ENCODE measurements around the gene PIP4K2A.

PIP4K2A gene

GRCh38 chr10:22679608-22680007 lies 34.8 kb downstream of the PIP4K2A start:
- Histone ChIP-seq H2AK5ac (ENCODE audit: low read depth, low read length) (no peak overlapping the region), H3K36me3 (replicated peaks in 1 of 2; ENCODE audit: control insufficient read depth in 2 of 2, insufficient read depth in 2 of 2, low read length in 2 of 2) (no peaks in the 10 kb centered on the region), H2AFZ (ENCODE audit: low read length) (no peak overlapping the region), H4K8ac (ENCODE audit: low read depth, low read length) (no peak overlapping the region), H2BK120ac (ENCODE audit: low read depth, low read length) (no peak overlapping the region), H2BK5ac (ENCODE audit: low read length) (no peak overlapping the region), H3K4me3 (ENCODE audit: low read length in 2 of 2) (no peak overlapping the region), H3K27ac (replicated peaks; ENCODE audit: low read length) (no peak overlapping the region), H3K27me3 (ENCODE audit: control insufficient read depth in 3 of 3, insufficient read depth in 3 of 3, low read depth in 1 of 3, low read length in 3 of 3) (no peaks in the 10 kb centered on the region), H3K23ac (ENCODE audit: low read depth, low read length, poor library complexity) (no peak overlapping the region), H3K4ac (ENCODE audit: low read length) (no peak overlapping the region), H3K79me1 (ENCODE audit: low read depth, low read length) (no peaks in the 10 kb centered on the region), H3K4me1 (ENCODE audit: control insufficient read depth in 2 of 2, insufficient read depth in 1 of 2, low read depth in 1 of 2, low read length in 2 of 2) (peaks cover 3 to 4% of the 10 kb centered on the region in 2 donors), H3K18ac (ENCODE audit: low read length) (no peak overlapping the region), H3K9ac (ENCODE audit: low read depth, low read length, poor library complexity) (no peak overlapping the region), H2BK12ac (ENCODE audit: low read length) (no peak overlapping the region), H2BK15ac (ENCODE audit: low read length) (no peak overlapping the region), H4K91ac (ENCODE audit: low read depth, low read length, poor library complexity) (no peak overlapping the region), H3K4me2 (ENCODE audit: insufficient read depth, low read length, poor library complexity, severe bottlenecking) (no peak overlapping the region), H3K14ac (ENCODE audit: low read length) (no peak overlapping the region), H3K9me3 (replicated peaks in 1 of 2; ENCODE audit: control insufficient read depth in 2 of 2, insufficient read depth in 1 of 2, low read depth in 1 of 2, low read length in 2 of 2) (peaks cover 0 to 2% of the 10 kb centered on the region in 2 donors)
- no peak for DNase-seq (ENCODE audit: low spot score)
- WGBS, 2 donors (ENCODE audit: extremely low coverage in 2 of 2, insufficient read length in 2 of 2, insufficient replicate concordance in 1 of 2), result no CpG with 5 or more reads among the region's 1 CpG

DNA sequence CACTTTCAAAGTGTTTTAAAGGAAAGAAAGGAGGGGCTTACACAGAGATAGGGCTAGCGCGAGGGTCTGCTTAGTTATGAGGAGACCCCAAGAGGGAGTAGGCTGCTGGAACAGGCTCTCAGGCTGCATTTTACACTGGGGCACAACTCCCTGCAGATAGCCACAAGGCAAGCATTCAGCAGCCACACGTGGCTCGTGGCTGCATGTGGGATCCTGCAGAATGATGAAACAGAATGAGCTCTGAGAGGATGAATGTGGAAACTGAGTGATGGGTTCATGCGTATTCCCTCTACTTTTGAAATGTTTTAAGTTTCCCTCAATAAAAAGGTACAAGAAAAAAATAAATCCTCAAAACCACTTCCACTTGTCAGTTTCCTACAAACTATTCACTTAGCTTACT lies 37.0 kb downstream of the PIP4K2A start:
- WGBS, 2 donors (ENCODE audit: extremely low coverage in 2 of 2, insufficient read length in 2 of 2, insufficient replicate concordance in 1 of 2), result no CpG with 5 or more reads among the region's 5 CpGs

GRCh38 chr10:22676435-22676834 lies 37.9 kb downstream of the PIP4K2A start:
- Histone ChIP-seq H3K79me1 (ENCODE audit: low read depth, low read length) (no peaks in the 10 kb centered on the region), H3K4me1 (ENCODE audit: control insufficient read depth in 2 of 2, insufficient read depth in 1 of 2, low read depth in 1 of 2, low read length in 2 of 2) (peaks cover 3 to 17% of the 10 kb centered on the region in 2 donors), H3K27me3 (ENCODE audit: control insufficient read depth in 3 of 3, insufficient read depth in 3 of 3, low read depth in 1 of 3, low read length in 3 of 3) (no peaks in the 10 kb centered on the region), H2AFZ (ENCODE audit: low read length) (no peak overlapping the region), H3K4ac (ENCODE audit: low read length) (no peak overlapping the region), H3K4me3 (ENCODE audit: low read length in 2 of 2) (no peak overlapping the region), H3K14ac (ENCODE audit: low read length) (no peak overlapping the region), H2BK120ac (ENCODE audit: low read depth, low read length) (no peak overlapping the region), H2BK12ac (ENCODE audit: low read length) (no peak overlapping the region), H3K27ac (replicated peaks; ENCODE audit: low read length) (no peak overlapping the region), H2BK15ac (ENCODE audit: low read length) (no peak overlapping the region), H3K36me3 (replicated peaks in 1 of 2; ENCODE audit: control insufficient read depth in 2 of 2, insufficient read depth in 2 of 2, low read length in 2 of 2) (no peaks in the 10 kb centered on the region), H2BK5ac (ENCODE audit: low read length) (no peak overlapping the region), H3K4me2 (ENCODE audit: insufficient read depth, low read length, poor library complexity, severe bottlenecking) (no peak overlapping the region), H2AK5ac (ENCODE audit: low read depth, low read length) (no peak overlapping the region), H3K23ac (ENCODE audit: low read depth, low read length, poor library complexity) (no peak overlapping the region), H3K9ac (ENCODE audit: low read depth, low read length, poor library complexity) (no peak overlapping the region), H3K9me3 (replicated peaks in 1 of 2; ENCODE audit: control insufficient read depth in 2 of 2, insufficient read depth in 1 of 2, low read depth in 1 of 2, low read length in 2 of 2) (peaks cover 0 to 2% of the 10 kb centered on the region in 2 donors), H4K8ac (ENCODE audit: low read depth, low read length) (no peak overlapping the region), H3K18ac (ENCODE audit: low read length) (no peak overlapping the region), H4K91ac (ENCODE audit: low read depth, low read length, poor library complexity) (no peak overlapping the region)
- whole genome bisulfite sequencing, 2 donors (ENCODE audit: extremely low coverage in 2 of 2, insufficient read length in 2 of 2, insufficient replicate concordance in 1 of 2), result no CpG with 5 or more reads among the region's 1 CpG
- DNase-seq (ENCODE audit: low spot score), result no peak

More for the DNA sequence above, 37.0 kb downstream of the PIP4K2A start:
- DNase-seq (ENCODE audit: low spot score), result no peak
- H3K4ac ChIP-seq (ENCODE audit: low read length), result no peak overlapping the region
- no peak overlapping the region for H3K18ac ChIP-seq (ENCODE audit: low read length)
- peaks cover 0 to 2% of the 10 kb centered on the region in 2 donors for H3K9me3 ChIP-seq (replicated peaks in 1 of 2; ENCODE audit: control insufficient read depth in 2 of 2, insufficient read depth in 1 of 2, low read depth in 1 of 2, low read length in 2 of 2)
- no peak overlapping the region for H4K91ac ChIP-seq (ENCODE audit: low read depth, low read length, poor library complexity)
- H2BK12ac ChIP-seq (ENCODE audit: low read length), result no peak overlapping the region
- H3K27me3 ChIP-seq (ENCODE audit: control insufficient read depth in 3 of 3, insufficient read depth in 3 of 3, low read depth in 1 of 3, low read length in 3 of 3), result no peaks in the 10 kb centered on the region
- no peak overlapping the region for H3K27ac ChIP-seq (replicated peaks; ENCODE audit: low read length)
- H2BK5ac ChIP-seq (ENCODE audit: low read length), result no peak overlapping the region
- no peaks in the 10 kb centered on the region for H3K79me1 ChIP-seq (ENCODE audit: low read depth, low read length)
- no peak overlapping the region for H3K4me3 ChIP-seq (ENCODE audit: low read length in 2 of 2)
- H2AK5ac ChIP-seq (ENCODE audit: low read depth, low read length), result no peak overlapping the region
- H3K14ac ChIP-seq (ENCODE audit: low read length), result no peak overlapping the region
- no peaks in the 10 kb centered on the region for H3K36me3 ChIP-seq (replicated peaks in 1 of 2; ENCODE audit: control insufficient read depth in 2 of 2, insufficient read depth in 2 of 2, low read length in 2 of 2)
- no peak overlapping the region for H2BK120ac ChIP-seq (ENCODE audit: low read depth, low read length)
- H3K4me1 ChIP-seq (ENCODE audit: control insufficient read depth in 2 of 2, insufficient read depth in 1 of 2, low read depth in 1 of 2, low read length in 2 of 2), result peaks cover 3 to 11% of the 10 kb centered on the region in 2 donors
- H4K8ac ChIP-seq (ENCODE audit: low read depth, low read length), result no peak overlapping the region
- no peak overlapping the region for H2AFZ ChIP-seq (ENCODE audit: low read length)
- no peak overlapping the region for H3K23ac ChIP-seq (ENCODE audit: low read depth, low read length, poor library complexity)
- no peak overlapping the region for H2BK15ac ChIP-seq (ENCODE audit: low read length)
- no peak overlapping the region for H3K9ac ChIP-seq (ENCODE audit: low read depth, low read length, poor library complexity)
- H3K4me2 ChIP-seq (ENCODE audit: insufficient read depth, low read length, poor library complexity, severe bottlenecking), result no peak overlapping the region

- Histone ChIP-seq H3K23ac (ENCODE audit: low read depth, low read length, poor library complexity) (no peak overlapping the region), H3K36me3 (replicated peaks in 1 of 2; ENCODE audit: control insufficient read depth in 2 of 2, insufficient read depth in 2 of 2, low read length in 2 of 2) (no peaks in the 10 kb centered on the region), H3K9me3 (replicated peaks in 1 of 2; ENCODE audit: control insufficient read depth in 2 of 2, insufficient read depth in 1 of 2, low read depth in 1 of 2, low read length in 2 of 2) (peaks cover 0 to 2% of the 10 kb centered on the region in 2 donors), H3K27me3 (ENCODE audit: control insufficient read depth in 3 of 3, insufficient read depth in 3 of 3, low read depth in 1 of 3, low read length in 3 of 3) (no peaks in the 10 kb centered on the region), H2BK12ac (ENCODE audit: low read length) (no peak overlapping the region), H3K14ac (ENCODE audit: low read length) (no peak overlapping the region), H2BK120ac (ENCODE audit: low read depth, low read length) (no peak overlapping the region), H3K79me1 (ENCODE audit: low read depth, low read length) (no peaks in the 10 kb centered on the region), H4K8ac (ENCODE audit: low read depth, low read length) (no peak overlapping the region), H3K18ac (ENCODE audit: low read length) (no peak overlapping the region), H3K4ac (ENCODE audit: low read length) (no peak overlapping the region), H3K4me2 (ENCODE audit: insufficient read depth, low read length, poor library complexity, severe bottlenecking) (no peak overlapping the region), H3K4me3 (ENCODE audit: low read length in 2 of 2) (no peak overlapping the region), H2BK5ac (ENCODE audit: low read length) (no peak overlapping the region), H4K91ac (ENCODE audit: low read depth, low read length, poor library complexity) (no peak overlapping the region), H3K27ac (replicated peaks; ENCODE audit: low read length) (no peak overlapping the region), H2AK5ac (ENCODE audit: low read depth, low read length) (no peak overlapping the region), H3K9ac (ENCODE audit: low read depth, low read length, poor library complexity) (no peak overlapping the region), H2AFZ (ENCODE audit: low read length) (no peak overlapping the region), H2BK15ac (ENCODE audit: low read length) (no peak overlapping the region), H3K4me1 (ENCODE audit: control insufficient read depth in 2 of 2, insufficient read depth in 1 of 2, low read depth in 1 of 2, low read length in 2 of 2) (peaks cover 2 to 19% of the 10 kb centered on the region in 2 donors)
- DNase-seq (ENCODE audit: low spot score), result no peak
- no CpG with 5 or more reads among the region's 3 CpGs for WGBS, 2 donors (ENCODE audit: extremely low coverage in 2 of 2, insufficient read length in 2 of 2, insufficient replicate concordance in 1 of 2)
Observed at GRCh38 chr10:22674573-22674930, 39.8 kb downstream of the PIP4K2A start.
